SKM-1 (cell line): ENCODE data around the gene NTMT1.

Experiments used
- DNase-seq: peaks from one replicate; lab custom pipeline; 2025; ENCODE audit not compliant: unreplicated experiment; lab: John Stamatoyannopoulos, UW

The NTMT1 gene

DNA sequence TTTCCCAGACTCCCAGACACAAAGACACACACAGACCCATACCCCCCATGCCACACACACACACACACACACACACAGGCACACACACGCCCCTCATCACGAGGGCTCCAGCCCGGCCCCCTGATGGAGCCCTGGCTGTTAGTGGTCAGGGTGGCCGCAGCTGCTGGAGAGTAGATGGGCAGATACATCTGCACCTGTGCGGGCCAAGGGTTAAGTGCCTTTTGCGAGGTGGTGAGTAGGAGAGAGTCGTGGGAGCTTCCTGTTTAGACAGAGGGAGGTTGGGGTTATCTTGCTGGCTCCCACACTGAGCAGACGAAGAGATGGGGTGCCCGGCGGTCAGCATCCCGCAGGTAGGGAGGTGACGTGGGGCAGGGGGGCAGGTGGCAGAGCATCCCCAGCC is 47.6 kb downstream of the NTMT1 start:
- no peak for DNase-seq

DNA sequence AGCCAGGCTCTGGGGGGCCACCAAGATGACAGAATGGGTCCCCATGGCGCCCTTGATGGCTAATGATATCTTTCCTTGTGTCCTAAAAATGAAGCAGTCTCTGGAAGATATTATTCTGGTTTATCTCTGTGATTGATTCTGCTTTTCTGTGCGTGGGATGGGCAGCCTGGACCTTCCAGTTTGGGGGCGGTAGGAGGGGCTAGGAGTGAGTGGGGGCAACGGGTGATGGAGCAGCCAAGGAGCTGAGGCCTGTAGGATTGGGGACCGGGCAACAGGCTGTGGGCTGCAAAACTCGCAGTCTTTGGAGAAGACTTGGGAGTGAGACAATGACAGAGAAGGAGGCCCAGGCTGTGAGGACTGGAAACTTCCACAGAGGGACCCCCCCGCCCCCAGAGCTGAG is 48.3 kb downstream of the NTMT1 start:
- DNase-seq, result no peak

DNA sequence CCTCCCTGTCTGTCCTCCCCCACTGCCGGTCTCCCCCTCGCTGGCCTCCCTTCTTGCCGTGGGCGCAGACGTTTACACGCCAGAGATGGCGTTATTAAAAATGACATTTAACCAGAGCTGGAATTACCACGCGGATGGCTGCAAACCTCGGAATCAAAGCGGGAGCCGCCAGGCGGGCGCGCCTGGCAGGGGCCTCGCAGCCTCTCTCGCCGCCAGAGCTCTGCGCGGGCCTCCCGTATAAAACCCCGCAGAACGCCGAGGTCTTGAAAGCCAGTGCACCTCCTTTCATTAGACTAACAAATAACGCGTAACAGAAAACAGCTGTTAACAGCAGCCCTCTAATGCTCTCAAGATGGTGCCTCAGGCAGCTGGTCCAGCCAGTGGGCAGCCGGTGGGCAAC is 49.7 kb downstream of the NTMT1 start:
- DNase-seq, result no peak

DNA sequence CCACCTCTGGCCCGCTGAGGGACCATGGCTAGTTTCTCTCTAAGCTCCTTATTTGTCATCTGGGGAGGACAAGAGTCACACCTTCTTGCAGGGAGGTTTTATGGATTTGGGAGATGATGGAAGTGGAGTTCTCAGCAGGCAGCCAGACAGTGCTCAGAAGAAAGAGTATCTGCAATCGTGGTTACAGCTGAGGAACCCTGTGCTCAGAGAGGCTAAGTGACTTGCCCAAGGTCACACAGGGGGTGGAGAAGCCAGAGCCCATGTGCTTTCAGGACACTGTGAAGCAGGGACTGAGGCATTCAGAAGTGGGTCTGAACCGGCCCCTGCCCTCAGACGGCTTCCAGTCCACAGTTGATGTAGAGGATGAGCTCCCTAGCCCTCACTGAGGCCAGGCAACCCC is 50.3 kb downstream of the NTMT1 start:
- DNase-seq, result no peak

DNA sequence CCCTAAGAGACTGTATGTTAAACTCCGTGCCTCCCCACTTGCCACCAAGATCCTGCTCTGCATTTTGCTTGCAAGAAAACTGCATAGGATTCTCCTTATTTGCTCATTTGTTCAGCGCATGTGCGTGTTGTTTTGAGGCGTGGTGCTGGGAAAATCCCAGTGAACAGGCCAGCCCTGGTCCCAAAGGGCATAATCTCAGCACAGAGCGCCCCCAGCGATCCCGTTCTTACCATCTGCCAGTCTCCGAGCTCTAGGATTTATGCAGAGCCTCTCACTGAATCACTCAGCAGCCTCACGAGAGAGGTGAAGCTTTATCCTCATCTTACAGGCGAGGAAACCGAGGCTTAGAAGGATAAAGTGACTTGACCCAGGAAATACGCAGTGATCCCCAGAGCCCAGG is 51.0 kb downstream of the NTMT1 start:
- DNase-seq, result no peak

DNA sequence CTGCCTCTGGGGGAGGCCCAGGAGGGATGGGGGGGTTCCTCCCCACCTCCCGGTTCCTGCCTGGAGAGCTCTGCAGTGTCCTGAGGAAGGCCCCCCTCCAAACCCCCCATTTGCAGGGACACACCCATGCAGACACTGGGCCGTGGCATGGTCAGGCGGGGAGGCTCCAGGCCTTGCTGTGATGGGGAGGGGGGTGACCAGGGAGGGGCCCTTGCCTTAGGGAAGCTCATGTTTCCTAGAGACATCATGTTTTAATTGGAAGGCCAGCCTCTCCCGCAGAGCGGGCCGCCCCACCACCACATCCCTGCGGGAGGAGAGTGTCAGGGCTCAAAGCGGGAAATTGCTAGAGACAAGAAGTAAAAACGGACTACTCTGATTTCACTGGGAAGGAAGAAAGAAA is 51.5 kb downstream of the NTMT1 start:
- DNase-seq, result no peak

DNA sequence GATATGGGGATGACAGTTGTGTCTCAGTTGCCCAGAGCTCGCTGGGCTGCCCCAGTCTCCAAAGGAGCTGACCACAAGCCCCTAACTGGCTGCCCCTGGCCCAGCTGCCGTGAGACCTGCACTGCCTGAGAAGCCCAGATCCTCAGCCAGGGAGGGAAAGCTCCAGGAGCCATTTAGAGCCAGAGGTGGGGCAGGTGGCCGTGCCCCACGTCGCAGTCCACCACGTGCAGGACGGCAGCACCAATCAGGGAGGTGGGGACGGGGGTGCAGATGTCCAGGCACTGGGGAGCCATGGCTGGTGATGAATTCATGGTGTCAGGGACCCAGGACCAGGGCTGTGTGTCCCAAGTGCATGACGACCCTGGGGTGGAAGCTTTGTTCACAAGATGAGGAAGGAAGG is 52.9 kb downstream of the NTMT1 start:
- no peak for DNase-seq

DNA sequence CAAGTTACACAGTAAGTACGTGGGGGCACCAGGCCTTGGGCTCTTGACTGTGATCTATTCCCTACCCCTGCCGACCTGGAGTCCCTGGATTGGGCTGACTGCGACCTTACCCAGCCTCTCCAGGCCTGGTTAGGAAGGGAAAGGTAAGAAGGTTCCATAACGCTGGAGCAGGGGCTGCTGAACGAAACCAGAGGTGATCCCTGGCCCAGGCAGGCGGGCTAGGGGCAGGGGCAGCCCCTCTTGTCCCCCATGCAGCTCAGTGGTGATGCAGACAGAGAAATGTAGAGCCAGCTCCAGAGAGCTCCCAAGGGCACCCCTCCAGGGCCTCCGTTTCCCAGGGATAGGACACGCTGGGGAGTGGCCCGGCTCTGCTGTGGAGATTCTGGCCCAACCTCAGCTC is 53.6 kb downstream of the NTMT1 start:
- DNase-seq, result no peak

DNA sequence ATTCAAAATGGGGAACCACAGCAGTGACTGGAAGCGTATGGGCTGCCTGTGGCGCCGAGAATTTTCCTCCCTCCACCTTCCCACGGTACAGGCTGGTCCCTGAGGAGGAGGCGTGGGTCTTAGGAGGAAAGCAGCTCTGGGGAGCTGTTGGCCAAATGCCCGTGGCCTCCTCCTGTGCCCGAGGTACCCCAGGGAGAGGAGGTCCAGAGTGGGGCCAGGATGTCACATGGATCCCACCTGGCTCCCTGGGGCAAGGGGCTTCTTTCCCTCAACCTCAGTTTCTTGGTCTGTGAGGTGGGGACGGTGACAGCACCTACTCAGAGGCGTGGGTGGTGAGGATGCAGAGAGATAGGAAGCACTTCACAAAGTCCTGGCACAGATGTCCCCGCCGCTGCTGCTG is 56.0 kb downstream of the NTMT1 start:
- no peak for DNase-seq

DNA sequence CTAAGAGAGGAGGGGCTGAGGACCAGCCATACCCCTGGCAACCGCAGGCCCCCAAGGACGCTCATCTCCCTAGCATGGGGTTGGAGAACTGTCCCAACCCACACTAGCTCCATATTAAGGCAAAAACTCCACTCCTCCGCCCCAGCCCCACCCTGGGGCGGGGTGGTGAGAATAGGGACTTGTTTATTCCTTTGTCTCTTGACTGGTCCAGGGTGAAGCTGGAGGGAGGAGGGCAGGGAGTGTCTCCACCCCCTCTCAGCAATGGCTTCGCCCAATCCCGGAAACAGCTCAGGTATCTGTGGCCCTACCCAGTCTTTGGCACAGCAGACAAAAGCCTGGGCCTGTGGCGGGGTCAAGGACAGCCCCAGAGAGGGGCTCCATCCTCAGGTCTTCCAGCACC is 56.4 kb downstream of the NTMT1 start:
- no peak for DNase-seq

DNA sequence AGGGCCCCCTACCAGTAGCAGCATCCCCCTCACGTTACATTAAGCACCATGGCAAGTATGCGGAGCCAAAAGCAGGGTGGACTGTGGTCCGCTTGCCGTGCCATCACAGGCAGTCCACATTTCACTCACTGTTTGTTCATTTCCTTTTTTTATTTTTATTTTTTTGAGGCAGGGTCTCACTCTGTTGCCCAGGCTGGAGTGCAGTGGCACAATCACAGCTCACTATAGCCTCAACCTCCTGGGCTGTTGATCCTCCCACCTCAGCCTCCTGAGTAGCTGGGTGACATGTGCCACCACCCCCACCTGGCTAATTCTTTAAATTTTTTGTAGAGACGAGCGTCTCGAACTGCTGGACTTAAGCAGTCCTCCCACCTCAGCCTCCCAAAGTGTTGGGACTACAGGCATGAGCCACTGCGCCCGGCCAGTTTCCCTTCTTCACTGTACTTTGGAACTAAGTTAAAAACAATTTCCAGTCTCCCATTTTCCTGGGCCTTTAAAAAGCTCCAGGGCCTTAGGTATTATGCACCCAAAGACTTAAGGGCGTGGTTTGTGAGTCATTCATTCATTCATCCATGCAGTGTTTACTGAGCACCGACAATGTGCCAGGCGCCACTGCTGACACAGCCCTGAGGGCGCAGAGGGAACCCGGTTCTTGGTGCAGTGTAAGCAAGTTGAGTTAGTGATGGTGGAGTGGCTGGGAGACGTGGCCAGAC is 59.4 kb downstream of the NTMT1 start:
- no peak for DNase-seq
